BJ (cell line): ENCODE measurements around the gene MYO15B. TPM values are rescaled to one million over a fixed set of nuclear protein-coding genes. Genes with fewer than 3 reads are reported as not detected.

Source experiments
- CTCF ChIA-PET: fragments of 350-600 bp; formaldehyde crosslinking; extraction: SDS; loops from one replicate; lab custom pipeline; 2021; ENCODE audit warnings: antibody characterized with exemption, inconsistent platforms; lab: Yijun Ruan, JAX
- POLR2A ChIA-PET: fragments of 300-600 bp; sonication (Branson Sonifier 250); formaldehyde crosslinking; extraction: SDS; loops from one replicate; lab custom pipeline; 2021; ENCODE audit warnings: antibody characterized with exemption; lab: Charles Lee
- DNase-seq: peaks from one replicate; pipeline ENCODE4 v3.0.0-alpha.2; 2011; ENCODE audit warnings: low read depth
- H3K27me3 ChIP-seq: 2 replicates; pipeline ENCODE4 v1.6.0; 2011; ENCODE audit warnings: low read length; ENCODE audit not compliant: control insufficient read depth, insufficient read depth
- H3K36me3 ChIP-seq: 2 replicates; pipeline ENCODE4 v1.5.1; 2011; ENCODE audit warnings: low read length; ENCODE audit not compliant: control insufficient read depth, insufficient read depth
- H3K4me3 ChIP-seq: 2 replicates; pipeline ENCODE4 v1.5.1; 2011; ENCODE audit warnings: low read depth, mild to moderate bottlenecking, control low read depth, low read length
- polyA plus RNA-seq: library from polyadenylated mRNA; depleted of rRNA; stranded (reverse); fragments of >200 nt; gene quantifications from 2 replicates; pipeline ENCODE4 v1.2.3, GENCODE V29; 2011
- TF ChIP-seq, protein P1 (sequence below): IDR thresholded peaks from 2 replicates; pipeline ENCODE4 v1.5.1; 2011; ENCODE audit warnings: low read depth, mild to moderate bottlenecking, control low read depth, inconsistent platforms, low read length, moderate library complexity; ENCODE audit not compliant: insufficient read depth

The MYO15B gene
- polyA plus RNA-seq, 1 experiment = 1.3 TPM

- Histone ChIP-seq H3K27me3 (no peaks in the 10 kb centered on the region), H3K4me3 (no peak overlapping the region), H3K36me3 (peaks cover 1% of the 10 kb centered on the region; the same call in 1 of the 2 replicates)
- TF ChIP-seq, protein P1, sequence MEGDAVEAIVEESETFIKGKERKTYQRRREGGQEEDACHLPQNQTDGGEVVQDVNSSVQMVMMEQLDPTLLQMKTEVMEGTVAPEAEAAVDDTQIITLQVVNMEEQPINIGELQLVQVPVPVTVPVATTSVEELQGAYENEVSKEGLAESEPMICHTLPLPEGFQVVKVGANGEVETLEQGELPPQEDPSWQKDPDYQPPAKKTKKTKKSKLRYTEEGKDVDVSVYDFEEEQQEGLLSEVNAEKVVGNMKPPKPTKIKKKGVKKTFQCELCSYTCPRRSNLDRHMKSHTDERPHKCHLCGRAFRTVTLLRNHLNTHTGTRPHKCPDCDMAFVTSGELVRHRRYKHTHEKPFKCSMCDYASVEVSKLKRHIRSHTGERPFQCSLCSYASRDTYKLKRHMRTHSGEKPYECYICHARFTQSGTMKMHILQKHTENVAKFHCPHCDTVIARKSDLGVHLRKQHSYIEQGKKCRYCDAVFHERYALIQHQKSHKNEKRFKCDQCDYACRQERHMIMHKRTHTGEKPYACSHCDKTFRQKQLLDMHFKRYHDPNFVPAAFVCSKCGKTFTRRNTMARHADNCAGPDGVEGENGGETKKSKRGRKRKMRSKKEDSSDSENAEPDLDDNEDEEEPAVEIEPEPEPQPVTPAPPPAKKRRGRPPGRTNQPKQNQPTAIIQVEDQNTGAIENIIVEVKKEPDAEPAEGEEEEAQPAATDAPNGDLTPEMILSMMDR = no peak
- ChIA-PET CTCF (interaction anchor here (0.6 to 7.7 kb wide), 4 partner anchors 10 to 106 kb away, joined by 3 to 96 read pairs (median 16); partner anchors contain the start of gene SMIM5), POLR2A (interaction anchor here (0.6 kb wide), 1 partner anchor 167 kb away, joined by 30 read pairs; no protein-coding TSS in a partner anchor)
- no peak for DNase-seq
Measured at GRCh38 chr17:75642784-75643642, 55.4 kb downstream of the MYO15B start.

GRCh38 chr17:75643643-75644017 is 56.0 kb downstream of the MYO15B start:
- POLR2A ChIA-PET = no interaction called here
- no peak overlapping the region for H3K4me3 ChIP-seq
- CTCF ChIA-PET = interaction anchor here (0.6 to 7.7 kb wide), 5 partner anchors 10 to 105 kb away, joined by 3 to 96 read pairs (median 14); partner anchors contain the start of gene SMIM5
- TF ChIP-seq, protein P1 = no peak
- DNase-seq = no peak
- peaks cover 1% of the 10 kb centered on the region; the same call in 1 of the 2 replicates for H3K36me3 ChIP-seq
- no peaks in the 10 kb centered on the region for H3K27me3 ChIP-seq

DNA sequence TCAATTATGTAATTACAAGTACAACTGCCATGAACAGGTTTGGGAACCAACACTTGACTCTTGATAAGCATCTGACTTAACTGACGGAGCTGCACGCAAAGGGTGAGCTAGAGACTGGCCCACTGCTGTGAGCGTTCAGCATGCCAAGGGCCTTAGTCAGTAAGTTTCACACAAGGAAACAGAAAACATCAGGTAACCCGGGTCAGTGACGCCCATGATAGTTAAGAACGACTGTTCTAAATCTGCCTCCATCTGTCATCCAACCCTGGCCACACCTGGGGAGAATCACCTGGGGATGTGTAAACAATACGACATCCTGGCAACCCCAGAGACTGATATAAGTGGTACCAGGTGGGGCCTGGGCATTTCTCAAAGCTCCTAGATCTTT is 57.9 kb downstream of the MYO15B start:
- POLR2A ChIA-PET = no interaction called here
- no peak for DNase-seq

DNA sequence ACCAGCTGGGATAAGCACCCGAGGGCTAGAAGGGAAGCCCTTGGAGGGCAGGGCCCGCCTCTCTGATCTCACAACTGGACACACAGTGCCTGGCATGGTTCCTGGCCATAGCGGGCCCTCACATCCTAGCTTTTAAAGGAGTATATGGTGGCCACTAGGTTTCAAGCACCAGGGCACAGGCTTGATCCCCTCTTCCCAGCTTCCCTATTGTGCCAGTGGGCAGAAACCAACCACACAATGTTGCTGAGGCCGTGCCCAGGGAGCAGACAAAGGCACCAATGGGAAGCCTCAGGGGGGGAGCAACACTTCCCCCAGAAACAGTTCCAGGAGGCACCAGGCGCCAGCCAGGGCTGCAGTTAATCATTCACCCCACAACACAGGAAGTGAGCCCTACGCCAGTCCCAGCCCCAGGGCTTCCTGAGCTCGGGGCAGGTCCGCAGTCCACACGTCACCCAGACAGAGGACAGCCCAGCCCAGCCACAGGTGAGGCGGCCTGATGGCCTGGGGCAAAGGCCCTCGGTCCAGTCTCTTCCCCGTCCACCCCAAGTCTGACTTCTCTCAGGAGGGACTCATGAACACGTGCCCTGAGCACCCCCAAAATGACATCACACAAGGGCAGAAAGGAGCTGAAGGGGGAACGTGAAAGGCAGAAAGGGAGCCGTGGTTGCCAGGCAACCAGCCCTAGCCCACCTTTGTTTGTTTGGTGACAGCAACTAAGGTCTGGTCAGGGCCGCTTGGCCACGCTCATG is 58.5 kb downstream of the MYO15B start:
- Histone ChIP-seq H3K4me3 (no peak overlapping the region), H3K36me3 (peaks cover 9% of the 10 kb centered on the region), H3K27me3 (no peaks in the 10 kb centered on the region)
- ChIA-PET CTCF (interaction anchor here (0.8 to 7.7 kb wide), 5 partner anchors 7 to 104 kb away, joined by 4 to 96 read pairs (median 10); partner anchors contain the start of gene SMIM5), POLR2A (no interaction called here)
- TF ChIP-seq, protein P1 = no peak
- DNase-seq = no peak

More for the DNA sequence above, 57.9 kb downstream of the MYO15B start:
- peaks cover 5% of the 10 kb centered on the region for H3K36me3 ChIP-seq
- TF ChIP-seq, protein P1 = no peak
- no peaks in the 10 kb centered on the region for H3K27me3 ChIP-seq
- CTCF ChIA-PET = interaction anchor here (0.9 to 7.7 kb wide), 5 partner anchors 8 to 102 kb away, joined by 4 to 96 read pairs (median 10); partner anchors contain the start of gene SMIM5
- no peak overlapping the region for H3K4me3 ChIP-seq

GRCh38 chr17:75646638-75646992 is 59.0 kb downstream of the MYO15B start:
- H3K36me3 ChIP-seq = peaks cover 8% of the 10 kb centered on the region
- no peak for DNase-seq
- ChIA-PET CTCF (interaction anchor here (0.8 to 7.7 kb wide), 2 partner anchors 13 to 103 kb away, joined by 4 to 96 read pairs; partner anchors contain the start of gene SMIM5), POLR2A (no interaction called here)
- TF ChIP-seq, protein P1 = no peak
- no peaks in the 10 kb centered on the region for H3K27me3 ChIP-seq
- H3K4me3 ChIP-seq = no peak overlapping the region
